HG02885 (cell line): ENCODE measurements around the gene ADAMTS12.

Experiments used
- ATAC-seq: cut with Tn5 transposase; IDR thresholded peaks from one replicate; pipeline ENCODE4 v1.9.1; 2021; ENCODE audit warnings: mild to moderate bottlenecking; ENCODE audit not compliant: unreplicated experiment, poor library complexity

ADAMTS12 gene

DNA sequence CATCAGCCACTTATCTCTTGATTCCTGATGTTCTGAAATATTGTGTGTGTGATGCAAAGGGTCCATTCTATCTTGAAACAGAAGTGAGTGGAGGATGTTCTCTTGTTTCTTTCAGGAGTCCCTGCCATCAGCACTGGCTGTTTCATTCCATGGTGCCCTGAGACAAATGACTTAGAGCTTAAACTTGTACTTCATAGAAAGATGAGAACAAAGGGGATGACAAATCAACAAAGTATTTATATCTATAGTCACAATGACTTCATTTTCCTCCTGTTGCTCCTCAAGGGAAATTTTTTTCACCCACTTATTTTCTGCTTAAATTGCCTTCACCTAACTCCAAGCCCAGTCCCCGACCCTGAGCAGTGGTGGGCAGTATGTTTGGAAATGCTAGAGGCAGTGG, 279.4 kb downstream of the ADAMTS12 start:
- ATAC-seq: no peak

- ATAC-seq: no peak
Measured at GRCh38 chr5:33611877-33612276, 279.9 kb downstream of the ADAMTS12 start.

- no peak for ATAC-seq
Measured at GRCh38 chr5:33608344-33609041, 283.3 kb downstream of the ADAMTS12 start.

- ATAC-seq: no peak
Measured at GRCh38 chr5:33604503-33604902, 287.3 kb downstream of the ADAMTS12 start.

DNA sequence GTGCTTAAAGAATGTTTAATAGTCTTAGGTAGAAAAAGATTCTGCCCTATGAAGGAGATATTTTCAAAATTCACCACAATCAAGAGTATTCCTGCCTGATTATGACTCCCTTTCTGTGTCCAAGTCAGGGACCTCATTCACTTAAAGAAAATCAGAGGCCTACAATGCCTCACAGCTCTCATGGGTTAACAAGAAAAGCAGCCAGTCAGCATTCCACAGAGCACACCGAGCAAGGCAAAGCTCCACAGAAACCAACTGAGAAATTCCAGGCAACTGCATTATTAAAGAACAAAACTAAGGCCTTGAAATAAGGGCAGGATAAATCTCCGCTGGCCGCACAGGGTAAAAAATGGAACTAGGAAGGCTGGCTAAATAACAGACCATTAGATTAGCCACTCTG, 289.9 kb downstream of the ADAMTS12 start:
- no peak for ATAC-seq

- no peak for ATAC-seq
Measured at GRCh38 chr5:33595303-33595702, 296.5 kb downstream of the ADAMTS12 start.

DNA sequence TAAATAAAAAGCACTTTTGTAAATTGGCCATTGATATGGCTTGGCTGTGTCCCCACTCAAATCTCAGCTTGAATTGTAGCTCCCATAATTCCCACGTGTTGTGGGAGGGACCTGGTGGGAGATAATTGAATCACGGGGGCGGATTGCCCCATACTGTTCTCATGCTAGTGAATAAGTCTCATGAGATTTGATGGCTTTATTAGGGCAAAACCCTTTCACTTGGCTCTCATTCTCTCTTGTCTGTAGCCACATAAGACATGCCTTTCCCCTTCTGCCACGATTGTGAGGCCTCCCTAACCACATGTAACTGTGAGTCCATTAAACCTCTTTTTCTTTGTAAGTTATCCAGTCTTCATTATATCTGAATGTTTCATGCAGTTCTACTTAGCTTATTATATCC, 297.8 kb downstream of the ADAMTS12 start:
- ATAC-seq: no peak

GRCh38 chr5:33592245-33592644, 299.5 kb downstream of the ADAMTS12 start:
- ATAC-seq: no peak

GRCh38 chr5:33588654-33589372, 303.0 kb downstream of the ADAMTS12 start:
- ATAC-seq: peak; percentile 78

DNA sequence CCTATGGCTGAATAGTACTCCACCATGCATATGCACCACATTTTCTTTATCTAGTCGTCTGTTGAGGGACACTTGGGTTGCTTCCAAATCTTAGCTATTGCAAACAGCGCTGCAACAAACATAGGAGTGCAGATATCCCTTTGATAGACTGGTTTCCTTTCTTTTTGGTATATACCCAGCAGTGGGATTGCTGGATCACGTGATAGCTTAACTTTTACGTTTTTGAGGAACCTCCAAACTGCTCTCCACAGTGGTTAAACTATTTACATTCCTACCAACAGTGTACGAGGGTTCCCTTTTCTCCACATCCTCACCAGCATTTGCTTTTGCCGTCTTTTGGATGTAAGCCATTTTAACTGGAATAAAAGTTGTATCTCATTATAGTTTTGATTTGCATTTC, 308.5 kb downstream of the ADAMTS12 start:
- ATAC-seq: no peak

DNA sequence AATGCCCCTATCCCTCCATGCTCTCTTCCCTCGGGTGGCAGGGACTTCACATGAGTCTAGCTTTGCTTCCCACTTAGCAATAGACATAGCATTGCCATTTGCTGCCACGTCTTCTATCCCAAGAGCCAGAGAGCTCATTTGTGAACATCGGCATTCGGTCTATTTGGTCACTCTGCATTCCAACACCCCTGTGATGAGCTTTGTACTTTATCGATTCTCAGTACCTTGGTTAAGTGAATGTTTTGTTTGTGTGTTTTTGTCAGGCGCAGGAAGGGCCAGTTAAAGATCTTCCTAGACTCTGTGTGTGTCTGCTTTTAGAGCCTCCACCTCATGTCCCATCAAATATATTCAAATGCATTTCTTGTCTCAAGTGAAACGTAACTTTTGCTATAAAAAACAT, 309.4 kb downstream of the ADAMTS12 start:
- ATAC-seq: no peak

DNA sequence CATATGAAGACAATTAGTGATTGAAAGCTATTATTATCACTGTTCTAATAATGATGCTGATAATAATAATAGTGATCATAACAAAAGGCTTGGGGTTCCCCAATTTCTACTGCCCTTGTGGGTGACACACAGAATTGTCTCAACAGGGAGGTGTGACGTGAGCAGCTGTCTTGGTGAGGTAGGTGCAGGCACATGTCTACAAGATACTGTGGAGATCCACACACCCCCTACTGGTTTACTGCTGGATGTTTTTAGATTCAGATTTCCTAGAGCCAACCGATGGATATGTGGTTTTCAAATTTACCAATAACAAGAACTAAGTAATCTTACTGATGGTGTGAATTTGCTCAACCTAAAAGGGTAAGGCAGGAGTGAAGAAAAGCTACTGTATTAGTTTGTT, 312.0 kb downstream of the ADAMTS12 start:
- ATAC-seq: no peak

GRCh38 chr5:33579152-33579551, 312.6 kb downstream of the ADAMTS12 start:
- no peak for ATAC-seq

GRCh38 chr5:33576726-33577590, 314.8 kb downstream of the ADAMTS12 start:
- no peak for ATAC-seq

- no peak for ATAC-seq
Measured at GRCh38 chr5:33565324-33565723, 326.5 kb downstream of the ADAMTS12 start.

- ATAC-seq: no peak
Measured at GRCh38 chr5:33563983-33564908, 327.5 kb downstream of the ADAMTS12 start.

DNA sequence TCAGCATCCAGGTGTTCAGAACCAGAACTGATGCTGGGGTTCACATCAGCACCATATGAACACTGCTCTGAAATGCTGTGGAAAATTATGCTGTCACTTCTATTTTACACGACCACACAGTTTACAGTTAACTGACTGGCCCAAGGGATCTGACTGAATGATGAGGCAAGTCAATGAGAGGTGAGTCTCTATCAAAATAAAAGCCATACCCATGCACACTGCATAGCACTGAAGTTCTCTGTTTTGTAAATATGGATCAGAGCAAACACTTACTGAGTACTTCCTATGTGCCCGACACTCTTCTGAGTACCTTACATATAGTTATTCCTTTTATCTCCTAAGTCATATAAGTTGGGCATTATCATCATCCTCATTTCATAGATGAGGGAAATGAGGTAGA, 328.3 kb downstream of the ADAMTS12 start:
- no peak for ATAC-seq

DNA sequence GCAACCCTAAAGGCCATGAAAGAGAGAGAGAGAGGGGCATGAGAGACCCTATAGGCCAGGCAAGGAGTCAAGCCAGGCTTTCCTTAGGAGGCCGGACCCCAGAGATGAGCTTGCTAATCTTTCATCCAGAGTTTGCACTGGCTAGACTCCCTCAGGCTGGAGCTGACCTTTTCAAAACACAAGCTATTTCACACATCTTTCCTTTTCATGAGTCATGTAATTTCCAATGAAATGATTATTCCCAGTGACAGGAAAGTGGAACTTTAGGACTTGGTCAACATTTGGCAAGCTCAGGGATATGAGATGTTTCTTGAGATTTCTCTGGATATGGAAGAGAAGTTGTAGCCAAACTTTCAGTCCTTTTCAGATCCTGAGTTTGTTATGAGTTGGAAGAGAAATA, 333.3 kb downstream of the ADAMTS12 start:
- ATAC-seq: no peak

GRCh38 chr5:33557605-33558004, 334.2 kb downstream of the ADAMTS12 start:
- no peak for ATAC-seq
